Posterior cingulate gyrus (tissue), 11 donors: ENCODE results near the gene ARID1A.
"Not testable (repeated sequence)": the region's sequence is repeated elsewhere in the genome, so short reads cannot be mapped to it uniquely, and the experiment has no call there.

Experiments
- DNase-seq, 10 donors: peaks; one replicate each; pipeline versions ENCODE4 v3.0.0 to v3.0.0-alpha.2; 2020 to 2021; ENCODE audit warnings: mixed read lengths in 3 of 10
- intact Hi-C: fragments of 100-400 bp; cut with DNase I; formaldehyde crosslinking; loops from one replicate; pipeline ENCODE4 v1.15.1; 2023

ARID1A gene

GRCh38 chr1:26810105-26810504, 114.3 kb downstream of the ARID1A start:
- intact Hi-C loops, result not testable (repeated sequence)
- DNase-seq, result peak in 4 of 10 donors; percentile 48 to 53 (median 48)

DNA sequence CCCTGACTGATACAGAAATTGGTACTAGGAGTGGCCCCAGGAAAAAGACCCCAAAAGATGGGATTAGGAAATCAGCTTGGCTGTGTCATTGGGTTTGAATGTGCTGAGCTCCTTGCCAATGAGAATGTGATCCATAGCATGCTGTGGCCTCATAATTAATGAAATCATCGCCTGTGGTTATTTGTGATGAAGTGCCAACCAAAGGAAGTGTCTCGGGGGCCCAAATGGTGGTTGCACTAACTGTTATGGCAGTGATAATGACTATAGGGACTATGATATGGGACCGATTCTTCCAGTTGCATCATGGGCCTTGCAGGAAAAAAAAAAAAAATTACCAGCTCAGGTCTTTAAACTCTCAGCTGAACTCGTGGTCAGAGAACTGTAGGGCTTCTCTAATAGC, 115.2 kb downstream of the ARID1A start:
- DNase-seq, result no peak
- intact Hi-C loops, result no loop called here

DNA sequence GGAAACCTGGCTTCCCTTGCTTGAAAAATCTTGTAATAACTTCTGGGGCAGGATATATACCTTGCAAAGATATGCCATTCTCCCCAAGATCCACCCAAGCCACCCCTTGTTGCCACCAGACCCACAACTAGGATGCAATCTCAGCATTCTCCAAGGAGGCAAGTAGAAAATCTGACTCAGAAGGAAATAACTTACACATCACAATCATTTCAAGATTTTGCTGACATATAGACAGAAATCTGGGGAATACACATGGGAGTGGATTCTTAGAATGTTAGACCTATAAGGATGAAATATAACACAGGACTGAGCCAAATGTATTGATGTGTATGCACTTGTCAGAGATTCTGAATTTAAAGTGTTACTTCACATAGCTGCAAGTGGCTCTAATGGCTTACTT, 115.9 kb downstream of the ARID1A start:
- no peak for DNase-seq
- intact Hi-C loops, result no loop called here

DNA sequence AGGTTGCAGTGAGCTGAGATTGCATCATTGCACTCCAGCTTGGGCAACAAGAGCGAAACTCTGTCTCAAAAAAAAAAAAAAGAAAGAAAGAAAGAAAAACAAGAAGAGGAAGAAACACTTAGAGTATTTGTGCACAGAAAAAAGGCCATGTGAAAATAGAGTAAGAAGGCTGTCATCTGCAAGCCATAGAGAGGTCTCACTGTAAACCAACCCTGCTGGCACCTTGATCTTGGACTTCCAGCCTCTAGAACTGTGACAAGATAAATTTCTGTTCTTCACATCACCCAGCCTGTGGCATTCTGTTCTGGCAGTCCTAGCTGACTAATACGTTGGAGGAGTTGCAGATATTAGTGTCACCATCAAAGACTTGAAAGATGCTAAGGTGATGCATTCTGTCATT, 118.6 kb downstream of the ARID1A start:
- no peak for DNase-seq
- intact Hi-C loops, result no loop called here

- intact Hi-C loops, result no loop called here
- DNase-seq, result no peak
Observed at GRCh38 chr1:26814893-26815292, 119.1 kb downstream of the ARID1A start.

GRCh38 chr1:26820784-26821269, 125.0 kb downstream of the ARID1A start:
- no peak for DNase-seq
- intact Hi-C loops, result no loop called here

DNA sequence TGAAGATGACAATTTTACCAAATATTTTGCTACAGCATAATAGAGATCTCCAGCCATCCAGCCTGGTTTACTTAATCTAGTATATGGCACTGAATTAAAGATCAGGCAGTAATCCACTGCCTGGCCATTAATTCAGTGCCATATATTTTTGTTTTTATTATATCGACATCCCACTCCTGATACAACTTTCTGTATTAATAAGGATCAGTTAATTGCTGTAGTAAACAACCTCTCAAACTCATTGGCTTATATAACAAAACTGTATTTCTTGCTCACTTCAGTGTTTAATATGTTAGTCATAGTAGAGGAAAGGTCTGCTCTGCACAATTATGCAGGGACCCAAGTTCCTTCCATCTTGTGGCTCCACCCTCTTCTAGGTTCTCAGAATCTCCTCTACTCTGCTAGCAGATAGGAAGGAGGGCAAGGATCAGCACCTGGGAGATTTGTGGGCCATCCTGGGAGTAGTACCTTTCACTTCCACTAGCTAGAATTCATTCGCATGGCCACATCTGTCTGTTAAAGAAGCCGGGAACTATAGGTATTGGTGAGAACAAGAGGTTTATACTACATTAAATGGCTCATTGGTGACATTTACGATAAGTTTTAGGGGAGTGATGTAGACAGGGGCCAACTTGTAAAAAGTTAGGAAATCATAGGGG, 127.1 kb downstream of the ARID1A start:
- DNase-seq, result no peak
- intact Hi-C loops, result no loop called here

- intact Hi-C loops, result no loop called here
- DNase-seq, result no peak
Observed at GRCh38 chr1:26824731-26825130, 128.9 kb downstream of the ARID1A start.

DNA sequence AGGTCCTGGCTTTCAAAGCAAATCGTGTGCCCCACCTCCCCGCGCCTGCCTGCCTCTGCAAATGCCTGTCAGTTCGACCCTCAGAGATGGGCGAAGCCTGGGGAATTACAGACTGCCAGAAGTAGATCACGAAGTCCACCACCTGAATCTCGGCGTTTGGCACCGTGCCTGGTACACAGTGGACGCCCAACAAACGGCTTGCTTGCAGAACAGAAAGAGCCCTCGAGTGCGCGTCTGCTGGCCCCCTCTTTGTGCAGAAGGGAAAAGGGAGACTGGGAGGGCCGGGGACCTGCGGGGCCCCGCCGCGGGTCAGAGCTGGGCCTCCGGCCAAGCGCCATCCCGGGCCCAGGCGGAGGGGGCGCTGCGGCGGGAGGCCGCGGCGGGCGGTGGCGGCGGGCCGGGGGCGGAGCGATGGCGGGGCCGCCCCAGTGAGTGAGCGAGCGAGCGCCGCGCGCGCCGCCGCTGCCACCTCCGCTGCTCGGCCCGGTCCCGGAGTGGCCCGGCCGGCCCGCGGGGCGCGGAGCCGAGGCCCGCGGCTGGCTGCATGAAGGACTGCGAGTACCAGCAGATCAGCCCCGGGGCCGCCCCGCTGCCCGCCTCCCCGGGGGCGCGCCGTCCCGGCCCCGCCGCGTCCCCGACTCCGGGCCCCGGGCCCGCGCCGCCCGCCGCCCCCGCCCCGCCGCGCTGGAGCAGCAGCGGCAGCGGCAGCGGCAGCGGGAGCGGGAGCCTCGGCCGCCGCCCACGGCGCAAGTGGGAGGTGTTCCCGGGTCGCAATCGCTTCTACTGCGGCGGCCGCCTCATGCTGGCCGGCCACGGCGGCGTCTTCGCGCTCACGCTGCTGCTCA, 130.7 kb downstream of the ARID1A start, which contains the start of gene ZDHHC18:
Gene ZDHHC18 (plus strand): TSS at position 428 of the 845 bp plus-strand sequence. CDS start 117 bp downstream, at position 545.
- intact Hi-C loops, result no loop called here

GRCh38 chr1:26827106-26827604, 131.3 kb downstream of the ARID1A start:
- intact Hi-C loops, result no loop called here
- peak in 1 of 10 donors; percentile 17 for DNase-seq

More for the DNA sequence above, 130.7 kb downstream of the ARID1A start, which contains the start of gene ZDHHC18:
- DNase-seq, result peak; percentile 40 to 95 (median 55)

DNA sequence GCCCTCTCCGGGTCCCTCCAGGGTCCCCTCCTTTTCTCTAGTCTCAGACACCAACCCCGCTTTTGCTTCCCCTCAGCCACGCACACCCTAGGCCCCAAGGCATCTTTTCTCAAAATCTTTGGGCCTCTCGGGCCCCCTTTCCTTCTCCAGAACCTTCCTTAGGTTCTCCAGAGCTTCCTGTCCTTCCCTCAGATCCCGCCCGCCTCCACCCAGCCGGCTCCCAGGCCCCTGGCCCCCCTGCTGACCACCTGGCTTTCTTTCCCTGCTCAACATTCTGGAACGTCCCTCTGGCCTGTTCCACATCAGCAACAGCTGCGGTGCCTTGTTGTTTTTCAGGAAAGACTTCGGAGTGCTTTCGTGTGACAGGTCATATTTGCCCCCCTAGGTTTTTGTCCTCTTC, 131.8 kb downstream of the ARID1A start:
- intact Hi-C loops, result no loop called here
- DNase-seq, result peak in 2 of 10 donors; percentile 39 to 77

DNA sequence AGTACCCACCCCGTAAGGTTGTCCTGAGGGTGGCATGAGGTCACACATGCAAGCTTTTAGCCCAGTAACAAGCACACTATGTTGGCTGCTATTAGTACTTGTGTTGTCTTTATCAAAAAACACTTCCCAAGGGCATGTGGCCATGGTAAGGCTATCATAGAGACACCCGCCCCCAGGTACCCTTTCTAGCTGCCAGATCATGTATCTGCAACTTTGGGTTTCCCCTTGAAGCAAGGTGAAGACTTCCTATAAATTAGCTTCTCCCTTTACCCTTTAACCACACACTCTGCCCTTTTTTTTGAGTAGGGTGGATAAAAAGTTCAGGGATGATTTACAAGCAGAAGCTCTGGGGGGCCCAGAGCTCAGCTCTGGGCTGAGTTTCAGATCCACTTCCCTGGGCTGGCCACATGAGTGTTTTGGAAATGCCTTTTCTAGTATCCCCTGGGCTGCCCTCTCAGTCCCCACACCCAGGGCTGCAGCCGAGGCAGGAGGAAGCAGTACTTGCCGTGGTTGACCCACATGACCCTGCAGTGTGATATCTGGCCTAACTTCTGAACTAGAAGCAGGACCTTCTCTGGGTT, 132.7 kb downstream of the ARID1A start:
- intact Hi-C loops, result no loop called here

GRCh38 chr1:26829184-26829911, 133.5 kb downstream of the ARID1A start:
- intact Hi-C loops, result no loop called here
- DNase-seq, result peak in 2 of 10 donors; percentile 33 to 67

More for the DNA sequence above, 132.7 kb downstream of the ARID1A start:
- DNase-seq, result peak in 2 of 10 donors; percentile 52 to 82

GRCh38 chr1:26831059-26831458, 135.2 kb downstream of the ARID1A start:
- intact Hi-C loops, result no loop called here
- no peak for DNase-seq
